Breast epithelium (tissue), 4 donors: Measurements from ENCODE around the gene URB1. TPM values are rescaled to one million over a fixed set of nuclear protein-coding genes. Genes with fewer than 3 reads are reported as not detected.

ENCODE experiments used
- DNase-seq, 2 donors: peaks; one replicate each; pipeline ENCODE4 v3.0.0-alpha.2; 2019; ENCODE audit warnings: low spot score in 2 of 2
- H3K27ac ChIP-seq, 2 donors: fragments of 200-600 bp; sonication (generic) in 1 of 2; one replicate each; pipeline ENCODE4 v1.5.1; 2016 to 2019; ENCODE audit warnings: mild to moderate bottlenecking in 1 of 2
- H3K27me3 ChIP-seq, 2 donors: fragments of 200-600 bp; sonication (generic) in 1 of 2; one replicate each; pipeline versions ENCODE4 v1.5.1 to v1.6.0; 2017 to 2019; ENCODE audit warnings: control low read depth in 1 of 2, mild to moderate bottlenecking in 1 of 2
- H3K36me3 ChIP-seq: fragments of 200-600 bp; one replicate; pipeline ENCODE4 v1.5.1; 2019
- H3K4me1 ChIP-seq, 2 donors: fragments of 200-600 bp; sonication (generic); one replicate each; pipeline ENCODE4 v1.5.1; 2016 to 2019; ENCODE audit warnings: control low read depth in 1 of 2
- H3K4me3 ChIP-seq, 3 donors: fragments of 200-600 bp; sonication (generic); 1 replicate in 2 of 3; 2 replicates in 1 of 3; pipeline ENCODE4 v1.5.1; 2016 to 2019; ENCODE audit warnings: mild to moderate bottlenecking in 3 of 3, moderate library complexity in 2 of 3
- H3K9me3 ChIP-seq, 2 donors: fragments of 200-600 bp; sonication (generic) in 1 of 2; one replicate each; pipeline ENCODE4 v1.5.1; 2016 to 2019; ENCODE audit warnings: control low read depth in 1 of 2
- POLR2A ChIP-seq: fragments of 450-650 bp; IDR thresholded peaks from one replicate; pipeline ENCODE4 v1.6.1; 2016; ENCODE audit warnings: antibody characterized with exemption, mild to moderate bottlenecking, moderate library complexity
- POLR2AphosphoS5 ChIP-seq, 3 donors: sonication (generic); formaldehyde crosslinking; IDR thresholded peaks; one replicate each; pipeline ENCODE4 v1.6.1; 2017; ENCODE audit warnings: antibody characterized with exemption in 3 of 3
- intact Hi-C: fragments of 100-400 bp; cut with DNase I; formaldehyde crosslinking; loops from one replicate; pipeline ENCODE4 v1.15.1; 2023; ENCODE audit warnings: low total_unique reads
- total RNA-seq, 3 donors: library from RNA; depleted of rRNA; stranded (reverse); fragments of >200 nt; gene quantifications; one replicate each; pipeline ENCODE4 v1.1.0, GENCODE V29; 2016
- TF ChIP-seq, protein P1 (sequence below), 3 donors: fragments of 450-650 bp; IDR thresholded peaks; one replicate each; pipeline ENCODE4 v1.5.1; 2016 to 2017; ENCODE audit warnings: antibody characterized with exemption in 3 of 3, mild to moderate bottlenecking in 3 of 3, moderate library complexity in 3 of 3

URB1 gene
- total RNA-seq, 3 donors from 2014 or later, result 12.8 to 22.2 (median 20.6) TPM

DNA sequence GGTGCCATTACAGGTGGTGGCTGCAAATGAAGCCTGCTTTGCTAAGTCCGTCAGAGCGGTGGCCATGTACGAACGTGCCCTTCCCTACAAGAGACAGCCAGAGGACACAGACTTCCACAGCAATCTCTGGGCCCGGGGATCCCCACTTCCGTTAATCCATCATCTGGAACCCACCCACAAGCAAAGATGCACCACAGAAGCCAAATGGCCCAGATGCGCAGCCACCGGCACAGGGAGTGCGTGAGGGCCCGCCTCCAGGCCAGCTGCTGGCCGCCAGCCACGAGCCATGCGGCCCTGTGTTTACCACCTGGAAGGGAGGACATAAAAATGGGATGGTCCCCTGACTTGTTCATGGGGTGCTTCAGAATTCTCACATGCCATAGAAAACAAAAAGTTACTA lies 72.1 kb downstream of the URB1 start:
- no peak overlapping the region for H3K4me3 ChIP-seq
- intact Hi-C loops, result no loop called here
- no peaks in the 10 kb centered on the region for H3K4me1 ChIP-seq
- H3K27ac ChIP-seq, result no peak overlapping the region
- peaks cover 19% of the 10 kb centered on the region for H3K36me3 ChIP-seq
- H3K27me3 ChIP-seq, result no peaks in the 10 kb centered on the region
- no peak for DNase-seq
- TF ChIP-seq POLR2A (no peak), POLR2AphosphoS5 (IDR thresholded peaks at IDR 0.05) (no peak)
- TF ChIP-seq, protein P1, sequence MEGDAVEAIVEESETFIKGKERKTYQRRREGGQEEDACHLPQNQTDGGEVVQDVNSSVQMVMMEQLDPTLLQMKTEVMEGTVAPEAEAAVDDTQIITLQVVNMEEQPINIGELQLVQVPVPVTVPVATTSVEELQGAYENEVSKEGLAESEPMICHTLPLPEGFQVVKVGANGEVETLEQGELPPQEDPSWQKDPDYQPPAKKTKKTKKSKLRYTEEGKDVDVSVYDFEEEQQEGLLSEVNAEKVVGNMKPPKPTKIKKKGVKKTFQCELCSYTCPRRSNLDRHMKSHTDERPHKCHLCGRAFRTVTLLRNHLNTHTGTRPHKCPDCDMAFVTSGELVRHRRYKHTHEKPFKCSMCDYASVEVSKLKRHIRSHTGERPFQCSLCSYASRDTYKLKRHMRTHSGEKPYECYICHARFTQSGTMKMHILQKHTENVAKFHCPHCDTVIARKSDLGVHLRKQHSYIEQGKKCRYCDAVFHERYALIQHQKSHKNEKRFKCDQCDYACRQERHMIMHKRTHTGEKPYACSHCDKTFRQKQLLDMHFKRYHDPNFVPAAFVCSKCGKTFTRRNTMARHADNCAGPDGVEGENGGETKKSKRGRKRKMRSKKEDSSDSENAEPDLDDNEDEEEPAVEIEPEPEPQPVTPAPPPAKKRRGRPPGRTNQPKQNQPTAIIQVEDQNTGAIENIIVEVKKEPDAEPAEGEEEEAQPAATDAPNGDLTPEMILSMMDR (IDR thresholded peaks at IDR 0.05), result no peak
- H3K9me3 ChIP-seq, result no peaks in the 10 kb centered on the region

DNA sequence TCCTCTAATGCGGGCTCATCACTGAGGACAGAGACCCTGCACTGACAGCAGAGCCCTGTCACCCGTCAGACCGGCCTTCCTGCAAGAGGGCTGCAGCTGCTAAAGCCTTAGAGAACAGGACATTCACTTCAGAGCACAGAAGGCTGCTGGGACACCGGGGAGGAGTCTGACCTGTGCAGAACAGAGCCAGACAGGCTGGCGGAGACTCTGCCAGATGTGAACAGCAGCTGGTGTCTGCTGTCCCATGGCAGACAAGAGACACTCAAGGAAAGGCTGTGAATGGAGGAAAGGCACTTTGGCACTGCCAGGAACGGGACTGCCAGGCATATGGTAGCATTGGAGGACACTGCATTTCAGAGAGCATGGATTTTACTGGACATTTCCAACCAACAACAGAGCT lies 72.8 kb downstream of the URB1 start:
- Histone ChIP-seq H3K9me3 (no peaks in the 10 kb centered on the region), H3K4me1 (no peaks in the 10 kb centered on the region), H3K27me3 (no peaks in the 10 kb centered on the region), H3K36me3 (peaks cover 19% of the 10 kb centered on the region), H3K4me3 (no peak overlapping the region), H3K27ac (no peak overlapping the region)
- intact Hi-C loops, result no loop called here
- TF ChIP-seq POLR2AphosphoS5 (IDR thresholded peaks at IDR 0.05), result no peak
- TF ChIP-seq POLR2A, result no peak
- TF ChIP-seq, protein P1 (IDR thresholded peaks at IDR 0.05), result no peak
- no peak for DNase-seq

DNA sequence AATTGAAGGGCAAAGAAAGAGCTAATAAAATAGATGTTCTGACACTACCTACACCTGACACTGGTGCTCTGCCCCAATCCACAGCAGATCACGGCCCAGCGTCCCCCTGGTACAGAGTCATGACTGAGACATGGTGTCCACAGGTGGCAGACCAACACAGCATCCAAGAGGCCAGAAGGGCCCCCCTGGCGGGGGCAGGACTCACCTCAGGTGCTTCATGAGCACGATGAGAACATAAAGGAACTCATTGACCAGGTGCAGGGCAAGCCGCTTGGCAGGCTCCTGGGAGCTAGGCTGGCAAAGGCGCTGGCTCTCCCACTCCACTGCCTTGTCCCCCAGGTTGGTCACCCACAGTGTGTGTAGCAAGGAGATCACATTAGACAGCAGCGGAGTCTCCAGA lies 73.8 kb downstream of the URB1 start:
- intact Hi-C loops, result no loop called here
- DNase-seq, result no peak
- TF ChIP-seq POLR2AphosphoS5 (IDR thresholded peaks at IDR 0.05), result no peak
- TF ChIP-seq POLR2A, result no peak
- TF ChIP-seq, protein P1 (IDR thresholded peaks at IDR 0.05), result no peak

DNA sequence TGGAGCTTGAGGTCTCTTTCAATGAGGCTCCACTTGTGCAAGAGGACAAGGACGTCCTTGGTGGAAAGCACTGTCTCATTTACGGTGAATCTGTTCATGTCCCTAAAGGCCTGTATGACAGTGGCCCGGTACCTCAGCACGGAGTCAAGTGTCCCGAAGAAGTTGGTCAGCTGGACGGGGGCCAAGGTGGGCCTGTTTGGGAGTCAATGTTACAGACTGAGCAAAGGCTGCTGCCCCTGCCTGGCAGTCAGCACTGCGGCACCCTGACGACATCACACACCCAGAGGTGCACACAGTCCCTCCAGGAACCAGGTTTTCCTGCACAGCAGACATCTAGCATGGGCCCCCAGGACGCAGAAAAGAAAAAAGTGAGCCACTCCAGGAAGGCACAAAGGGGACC lies 75.1 kb downstream of the URB1 start:
- Histone ChIP-seq H3K27ac (no peak overlapping the region), H3K27me3 (no peaks in the 10 kb centered on the region), H3K9me3 (no peaks in the 10 kb centered on the region), H3K4me1 (no peaks in the 10 kb centered on the region), H3K36me3 (peaks cover 8% of the 10 kb centered on the region), H3K4me3 (no peak overlapping the region)
- no peak for TF ChIP-seq POLR2AphosphoS5 (IDR thresholded peaks at IDR 0.05)
- no peak for TF ChIP-seq POLR2A
- TF ChIP-seq, protein P1 (IDR thresholded peaks at IDR 0.05), result no peak
- intact Hi-C loops, result no loop called here
- no peak for DNase-seq

More for the DNA sequence above, 73.8 kb downstream of the URB1 start:
- H3K9me3 ChIP-seq, result no peaks in the 10 kb centered on the region
- H3K27ac ChIP-seq, result no peak overlapping the region
- no peak overlapping the region for H3K4me3 ChIP-seq
- no peaks in the 10 kb centered on the region for H3K27me3 ChIP-seq
- peaks cover 17% of the 10 kb centered on the region for H3K36me3 ChIP-seq
- H3K4me1 ChIP-seq, result no peaks in the 10 kb centered on the region

DNA sequence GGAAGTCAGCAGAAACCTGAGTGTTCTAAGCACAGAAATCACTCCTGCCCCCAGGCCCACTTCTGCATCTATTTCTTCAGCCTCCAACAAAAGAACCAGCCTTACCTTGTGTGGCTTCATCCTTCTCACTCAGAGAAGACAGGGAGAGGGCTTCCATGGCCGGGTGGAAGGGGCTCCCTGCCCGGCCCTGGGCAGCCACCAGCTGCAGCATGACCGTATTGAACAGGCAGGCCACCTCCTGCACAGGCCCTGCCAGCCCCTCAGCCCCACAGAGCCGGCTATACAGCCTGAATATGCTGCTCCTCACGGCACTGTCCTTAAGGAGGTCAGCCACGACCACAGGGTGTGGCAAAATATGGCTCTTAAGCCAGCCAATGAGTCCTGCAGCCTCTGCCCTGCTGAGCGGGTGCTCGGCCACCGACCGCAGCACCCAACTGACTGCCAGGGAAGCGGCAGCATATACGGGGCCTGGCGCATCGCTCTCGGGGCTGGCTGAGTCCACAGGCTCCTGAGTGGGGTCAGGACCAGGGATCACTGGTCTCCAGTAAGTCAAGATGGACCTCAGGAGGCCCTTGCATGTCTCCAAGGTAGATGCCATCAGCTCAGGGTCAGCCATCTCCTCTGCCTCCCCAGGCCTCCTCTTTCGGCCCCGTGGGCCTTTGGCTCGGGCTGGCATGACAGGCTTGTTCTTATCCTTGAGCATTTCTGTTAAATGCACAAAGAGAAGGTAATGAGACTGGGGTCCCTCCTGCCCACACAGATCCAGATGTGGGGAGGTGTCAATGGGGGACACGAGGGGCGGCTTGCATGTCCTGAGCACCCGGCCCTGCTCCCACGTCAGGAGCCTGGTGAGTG lies 76.2 kb downstream of the URB1 start:
- H3K27me3 ChIP-seq, result no peaks in the 10 kb centered on the region
- H3K4me1 ChIP-seq, result no peaks in the 10 kb centered on the region
- no peaks in the 10 kb centered on the region for H3K9me3 ChIP-seq
- H3K36me3 ChIP-seq, result peaks cover 8% of the 10 kb centered on the region
- H3K27ac ChIP-seq, result no peak overlapping the region
- H3K4me3 ChIP-seq, result no peak overlapping the region
- TF ChIP-seq, protein P1 (IDR thresholded peaks at IDR 0.05), result no peak
- no peak for TF ChIP-seq POLR2AphosphoS5 (IDR thresholded peaks at IDR 0.05)
- TF ChIP-seq POLR2A, result no peak
- DNase-seq, result no peak
- intact Hi-C loops, result no loop called here
